NCI-H1092 (cell line): ENCODE measurements around the gene EIF2AK2.
A peak's percentile ranks its signal among the peaks of the same experiment; 100 is the strongest.
"Not testable (repeated sequence)": the region's sequence is repeated elsewhere in the genome, so short reads cannot be mapped to it uniquely, and the experiment has no call there.

Experiments used
- DNase-seq: peaks from one replicate; lab custom pipeline; 2025; lab: John Stamatoyannopoulos, UW

Gene EIF2AK2

DNA sequence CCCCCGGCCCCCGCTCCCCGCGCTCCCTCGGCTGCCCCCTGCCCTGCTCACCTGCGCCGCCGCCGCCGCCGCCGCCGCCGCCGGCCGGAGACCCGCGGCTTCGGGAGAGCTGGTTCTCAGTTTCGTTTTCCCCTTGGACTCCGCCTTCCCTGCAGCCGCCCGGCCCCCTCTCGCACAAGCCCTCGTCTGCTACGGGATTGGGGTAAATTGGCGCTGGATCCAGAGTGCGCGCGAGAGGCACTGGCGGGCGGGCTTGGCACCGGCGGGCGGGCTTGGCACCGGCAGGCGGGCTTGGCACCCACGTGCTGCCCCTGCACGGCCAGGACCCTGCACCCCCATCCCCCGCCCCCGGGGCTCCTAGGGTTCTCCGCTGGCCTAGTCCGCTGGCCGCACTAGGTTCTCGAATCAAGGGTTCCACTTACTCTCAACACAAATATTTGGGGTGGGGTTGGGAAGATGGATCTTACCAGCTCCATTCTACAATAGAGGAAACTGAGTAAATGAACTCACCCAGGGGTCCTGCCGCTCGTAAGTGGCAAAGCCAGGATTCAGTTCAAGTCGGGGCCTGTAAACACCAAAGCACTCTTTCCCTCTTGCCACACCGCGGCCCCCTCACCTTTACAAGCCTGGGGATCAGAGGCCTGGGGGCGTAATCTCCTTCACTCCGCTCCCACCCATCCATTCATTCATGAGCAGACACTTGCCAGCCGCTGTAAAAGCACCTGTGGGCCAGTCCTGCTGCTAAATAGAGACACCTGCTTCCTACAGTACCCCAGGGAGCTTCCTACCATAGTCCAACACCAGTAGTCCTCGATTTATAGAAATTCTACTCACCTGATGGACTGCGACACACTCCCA is at the start of gene EIF2AK2:
EIF2AK2 (minus strand) TSS at position 124 of the 858 bp plus-strand sequence. CDS start 9,174 bp downstream, outside the sequence.
- peak; percentile 77 for DNase-seq

DNA sequence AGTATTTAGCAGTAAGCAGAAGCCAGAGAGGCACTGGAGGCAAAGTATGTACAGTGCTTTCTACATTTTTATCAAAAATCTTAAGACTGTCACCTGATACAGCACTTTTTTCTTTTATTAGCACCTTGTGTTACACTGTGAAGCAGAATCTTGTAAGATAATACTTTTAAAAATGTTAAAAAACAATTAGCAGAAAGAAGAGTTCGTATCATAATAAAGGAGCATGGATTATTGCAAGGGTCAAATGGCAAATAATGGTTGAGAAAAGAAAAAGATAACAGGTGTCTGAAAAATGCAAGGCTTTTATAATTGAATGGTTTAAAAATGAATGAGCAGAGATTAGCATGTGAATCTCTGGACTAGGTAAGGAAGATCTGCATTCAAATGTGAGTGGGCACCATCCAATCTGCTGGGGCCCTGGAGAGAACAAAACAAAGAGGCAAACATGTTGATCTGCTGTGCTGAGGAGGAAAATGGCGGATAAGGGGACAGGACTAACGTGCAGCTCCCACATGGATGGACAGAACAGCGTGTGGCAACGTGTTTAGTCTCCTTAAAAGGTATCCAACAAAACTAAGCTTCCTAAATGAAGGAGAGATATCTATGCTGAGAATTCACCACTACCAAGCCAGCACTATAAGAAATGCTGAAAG is 49.0 kb upstream of the EIF2AK2 start:
- no peak for DNase-seq

DNA sequence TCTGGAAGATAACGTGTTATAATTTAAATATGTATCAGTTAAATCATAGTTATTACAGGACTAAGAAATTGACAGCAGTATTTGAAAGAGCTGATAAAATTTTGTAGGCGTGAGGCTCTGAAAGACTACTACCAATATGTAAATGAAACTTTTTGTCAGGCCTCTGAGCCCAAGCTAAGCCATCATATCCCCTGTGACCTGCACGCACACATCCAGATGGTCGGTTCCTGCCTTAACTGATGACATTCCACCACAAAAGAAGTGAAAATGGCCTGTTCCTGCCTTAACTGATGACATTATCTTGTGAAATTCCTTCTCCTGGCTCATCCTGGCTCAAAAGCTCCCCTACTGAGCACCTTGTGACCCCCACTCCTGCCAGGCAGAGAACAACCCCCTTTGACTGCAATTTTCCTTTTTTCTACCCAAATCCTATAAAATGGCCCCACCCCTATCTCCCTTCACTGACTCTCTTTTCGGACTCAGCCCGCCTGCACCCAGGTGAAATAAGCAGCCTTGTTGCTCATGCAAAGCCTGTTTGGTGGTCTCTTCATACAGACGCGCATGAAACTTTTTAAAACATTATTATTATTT is 48.4 kb upstream of the EIF2AK2 start:
- not testable (repeated sequence) for DNase-seq

DNA sequence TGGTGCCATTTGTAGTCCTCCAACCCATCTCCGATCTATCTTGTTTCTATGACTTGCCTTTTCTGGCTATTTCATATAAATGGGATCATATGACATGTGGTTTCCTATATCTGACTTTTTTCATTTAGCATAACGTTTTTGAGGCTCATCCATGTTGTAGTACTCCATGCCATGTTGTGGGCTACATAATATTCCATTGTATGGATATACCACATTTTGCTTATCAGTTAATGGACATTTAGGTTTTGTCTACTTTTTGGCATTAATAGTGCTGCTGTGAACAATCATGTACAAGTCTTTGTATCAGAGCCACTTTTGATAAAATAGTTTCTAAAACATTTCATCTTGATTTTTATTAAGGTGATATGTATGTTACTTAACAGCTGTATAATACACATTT is 46.9 kb upstream of the EIF2AK2 start:
- DNase-seq: no peak

DNA sequence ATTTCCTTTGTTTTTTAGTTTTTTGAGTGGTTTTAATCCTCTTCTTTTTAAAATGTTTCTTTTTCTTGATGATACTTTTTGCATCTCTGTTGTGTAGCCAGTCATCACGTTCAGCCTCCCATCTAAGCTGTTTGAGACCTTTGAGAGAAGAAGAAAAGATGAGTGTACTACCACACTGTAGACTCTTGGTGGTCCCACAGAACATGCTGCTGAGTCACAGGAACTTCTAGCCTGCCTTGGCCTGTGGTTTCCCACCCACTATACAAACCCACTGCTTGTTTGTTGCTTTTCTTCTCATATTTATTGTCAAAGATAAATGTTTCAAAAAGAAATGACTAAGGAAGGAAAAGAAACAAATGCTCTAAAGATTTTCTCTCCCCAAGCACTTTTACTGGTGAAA is 45.0 kb upstream of the EIF2AK2 start:
- DNase-seq: no peak

DNA sequence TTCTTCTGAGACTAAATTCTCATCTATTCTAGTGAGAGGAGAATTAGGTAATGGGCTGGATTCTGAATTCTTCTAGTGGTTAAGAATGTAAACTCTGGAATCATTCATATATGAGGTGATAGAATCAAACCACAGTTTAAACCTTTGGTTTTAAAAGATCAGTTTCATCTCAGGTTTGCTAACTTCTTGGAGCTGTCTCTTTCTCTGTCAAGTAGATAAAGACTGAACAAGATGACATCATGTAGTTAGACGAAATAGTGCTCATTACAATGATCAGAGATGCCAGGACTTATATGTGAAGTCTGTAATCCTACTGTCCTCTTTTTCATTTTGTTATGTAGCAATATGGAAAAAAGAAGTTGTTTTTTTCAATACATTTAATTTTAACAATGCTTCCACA is 44.4 kb upstream of the EIF2AK2 start:
- DNase-seq: no peak

DNA sequence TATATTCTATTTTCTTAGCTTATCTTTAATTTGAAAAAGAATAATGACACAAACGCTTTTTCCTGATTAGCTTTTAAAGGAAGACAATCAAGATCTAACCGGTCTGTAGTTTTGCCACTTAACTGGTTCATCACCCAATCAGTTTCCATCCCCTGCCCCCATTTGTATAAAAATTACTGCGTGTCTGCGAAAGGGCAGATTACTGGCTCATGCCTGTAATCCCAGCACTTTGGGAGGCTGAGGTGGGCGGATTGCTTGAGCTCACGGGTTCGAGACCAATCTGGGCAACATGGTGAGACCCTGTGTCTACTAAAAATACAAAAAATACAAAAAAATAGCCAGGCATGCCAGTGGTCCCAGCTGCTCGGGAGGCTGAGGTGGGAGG is 41.9 kb upstream of the EIF2AK2 start:
- no peak for DNase-seq

DNA sequence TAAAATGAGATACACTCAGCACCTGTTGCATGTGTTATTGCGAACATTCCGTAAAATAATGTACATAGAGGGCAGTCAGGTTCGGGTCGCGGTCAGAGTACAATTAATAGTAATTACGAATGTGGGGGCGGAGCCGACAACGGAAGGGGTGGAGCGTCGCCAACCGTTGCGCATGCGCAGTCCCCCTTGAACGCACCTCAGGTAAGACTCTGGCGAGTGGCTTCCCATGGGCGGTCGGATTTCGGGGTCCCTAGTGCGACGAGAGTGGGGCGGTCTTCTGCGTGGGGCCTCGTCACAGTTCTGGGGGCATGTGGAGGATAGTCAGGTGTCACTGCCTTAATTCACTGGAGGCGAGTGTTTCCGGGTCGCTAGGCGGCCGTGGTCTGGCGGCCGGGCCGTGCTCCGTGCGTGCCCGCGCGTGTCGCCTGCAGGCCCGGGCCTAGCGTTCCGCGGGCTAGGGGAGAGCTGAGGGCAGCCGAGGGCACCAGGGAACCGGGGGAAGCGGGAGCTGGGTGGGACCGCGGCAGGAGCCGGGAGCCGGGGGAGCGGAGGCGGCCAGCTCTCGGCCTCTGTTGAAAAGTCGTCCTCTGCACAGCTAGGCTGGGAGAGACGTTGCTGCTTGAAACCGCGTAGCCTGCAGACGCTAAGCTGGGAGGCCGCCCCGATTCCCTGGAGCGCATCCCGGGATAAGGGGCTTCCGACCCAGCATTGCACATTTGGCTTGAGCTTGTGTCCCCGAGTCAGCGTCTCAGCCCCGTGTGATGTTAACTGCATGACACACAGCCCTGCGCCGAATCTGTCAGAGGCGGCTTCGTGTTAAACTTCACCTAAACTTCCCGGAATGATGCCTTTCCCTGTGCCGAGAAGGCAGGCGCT is 39.8 kb upstream of the EIF2AK2 start, which contains the start of gene CEBPZOS:
CEBPZOS (plus strand) TSS at position 177 of the 876 bp plus-strand sequence. CDS start 3,209 bp downstream, outside the sequence.
- DNase-seq: peak; percentile 26

DNA sequence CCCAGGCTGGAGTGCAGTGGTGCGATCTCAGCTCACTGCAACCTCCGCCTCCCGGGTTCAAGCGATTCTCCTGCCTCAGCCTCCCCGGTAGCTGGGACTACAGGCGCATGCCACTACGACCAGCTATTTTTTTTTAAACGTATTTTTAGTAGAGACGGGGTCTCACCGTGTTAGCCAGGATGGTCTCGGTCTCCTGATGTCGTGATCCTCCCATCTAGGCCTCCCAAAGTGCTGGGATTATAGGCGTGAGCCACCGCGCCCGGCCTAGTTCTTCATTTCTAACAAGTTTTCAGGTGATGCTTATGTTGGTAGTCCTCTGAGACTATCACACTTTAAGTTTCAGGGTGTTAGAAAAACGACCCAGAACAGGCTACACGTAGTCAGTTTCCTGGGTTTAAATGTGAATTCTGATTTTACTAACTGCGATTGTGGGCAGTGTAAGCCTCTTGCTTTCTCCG is 39.1 kb upstream of the EIF2AK2 start:
- not testable (repeated sequence) for DNase-seq

DNA sequence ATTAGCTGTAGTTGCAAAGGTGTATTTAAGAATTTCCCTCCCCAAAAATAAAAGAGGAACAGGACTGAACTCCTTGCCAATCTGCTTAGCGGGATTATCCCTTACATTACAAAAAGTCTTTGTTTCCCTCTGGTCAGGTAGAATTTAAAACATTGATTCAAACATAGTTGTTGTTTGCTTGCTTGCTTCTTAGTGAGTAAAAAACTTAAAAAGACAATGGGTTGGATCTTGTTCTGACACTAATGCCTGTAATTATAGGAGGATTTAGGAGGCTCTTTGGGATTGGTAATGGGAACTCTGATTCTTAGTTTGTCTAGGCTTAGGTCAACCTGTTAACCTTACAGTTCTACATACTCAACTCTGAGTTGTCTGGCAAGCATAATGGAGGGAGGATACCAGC is 35.8 kb upstream of the EIF2AK2 start:
- no peak for DNase-seq

DNA sequence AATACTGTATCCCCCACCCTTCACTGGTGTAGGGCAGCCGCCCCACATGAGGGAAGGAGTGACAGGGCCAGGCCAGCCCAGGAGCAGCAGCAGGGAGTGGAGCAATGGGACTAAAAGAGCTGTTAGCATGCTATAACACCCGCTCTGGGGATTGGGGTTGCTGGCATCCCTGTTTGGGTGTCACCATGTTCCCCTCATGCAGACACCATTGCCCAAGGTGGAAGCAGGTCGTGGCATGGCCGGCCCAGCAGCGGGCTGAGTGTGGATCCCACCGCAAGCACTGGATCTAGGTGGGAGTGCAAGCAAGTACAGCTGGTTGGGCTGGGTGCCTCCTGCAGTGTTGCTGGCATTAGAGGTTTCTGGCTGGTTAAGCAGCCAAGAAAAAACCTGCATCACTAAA is 35.0 kb upstream of the EIF2AK2 start:
- no peak for DNase-seq

DNA sequence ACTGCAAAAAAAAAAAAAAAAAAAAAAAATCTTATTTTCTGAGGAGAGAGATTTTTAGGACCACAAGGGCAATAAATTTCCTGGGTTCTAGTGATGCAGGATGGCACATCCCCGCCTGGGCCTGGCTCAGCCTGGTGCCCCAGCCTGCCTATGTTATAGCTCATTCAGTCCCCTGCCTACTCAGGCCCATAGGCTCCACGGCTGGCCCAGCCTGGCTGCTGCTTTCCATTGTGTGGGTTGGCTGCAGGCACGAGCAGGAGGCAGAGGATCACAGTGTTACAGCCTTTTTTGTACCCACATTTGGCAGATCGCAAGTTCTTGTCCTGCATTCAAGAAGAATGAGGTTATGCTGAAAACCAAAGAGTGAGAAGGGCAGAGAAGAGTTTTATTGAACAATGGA is 34.5 kb upstream of the EIF2AK2 start:
- DNase-seq: no peak

DNA sequence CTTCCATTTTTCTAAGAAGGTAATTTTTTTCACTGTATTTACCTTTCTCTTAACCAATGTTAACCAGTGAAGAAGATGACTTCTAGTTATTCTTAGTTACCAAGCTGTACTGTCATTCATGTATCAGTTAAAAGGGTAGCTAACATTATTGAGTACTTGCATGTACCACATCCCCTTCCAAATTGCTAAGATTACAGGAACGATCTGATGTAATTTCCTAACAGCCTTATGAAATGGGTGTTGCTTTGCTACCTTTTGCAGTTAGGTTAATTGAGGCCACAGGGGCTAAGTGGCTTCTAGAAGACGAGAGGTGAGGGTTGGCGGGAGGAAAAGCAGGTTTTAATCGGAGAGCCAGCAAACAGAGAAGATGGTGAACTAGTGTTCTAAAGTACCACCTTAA is 33.5 kb upstream of the EIF2AK2 start:
- DNase-seq: no peak

DNA sequence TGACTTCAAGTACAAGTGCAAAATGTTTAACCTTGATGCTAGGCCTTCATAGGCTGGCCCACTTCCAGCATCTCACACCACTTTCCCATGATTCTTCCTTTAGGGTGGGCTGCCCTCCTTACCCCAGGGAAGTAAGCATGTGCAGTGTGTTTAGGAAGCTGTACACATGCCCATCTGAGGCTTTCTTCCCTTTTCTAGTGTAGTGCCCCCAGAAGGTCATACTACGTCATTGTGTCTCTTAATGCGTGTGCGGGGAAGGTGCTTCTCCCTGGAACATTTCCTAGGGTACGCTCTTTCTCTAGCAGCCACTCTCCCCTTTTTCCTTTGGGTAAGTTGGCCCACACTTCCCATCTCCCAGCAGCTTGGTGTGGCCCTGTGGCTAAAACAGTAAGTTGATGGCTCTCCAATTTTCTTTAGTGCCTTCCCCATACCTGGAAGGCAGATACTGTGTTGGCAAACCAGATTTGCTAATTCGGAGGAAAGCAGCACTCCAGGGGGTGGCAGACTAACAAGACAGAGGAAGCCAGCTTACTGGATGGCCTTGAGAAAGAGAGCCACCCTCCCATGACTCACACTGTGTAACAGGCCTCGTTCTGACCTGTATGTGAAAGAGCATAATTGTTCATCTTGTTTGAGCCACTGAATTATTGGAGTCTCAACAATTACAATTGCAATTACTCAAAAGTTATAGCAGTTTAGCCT is 32.8 kb upstream of the EIF2AK2 start:
- no peak for DNase-seq

DNA sequence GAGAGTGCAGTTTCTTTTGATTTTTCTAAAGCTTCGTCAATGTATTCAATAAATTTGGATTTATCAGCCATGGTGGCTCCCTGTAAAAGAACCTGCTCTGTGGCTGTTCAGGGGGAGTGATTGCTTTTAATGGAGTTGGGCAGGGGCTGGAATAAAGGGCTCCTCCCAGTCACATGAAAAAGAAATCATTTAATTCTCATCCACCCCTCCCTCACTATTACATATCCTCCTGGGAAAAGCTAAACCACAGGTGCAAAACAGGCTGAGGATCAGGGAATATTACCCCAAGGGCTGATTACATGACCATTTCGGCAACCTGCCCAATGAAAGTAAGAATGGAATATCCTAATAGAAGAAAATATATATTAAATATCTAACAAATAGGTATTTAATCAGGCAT is 31.8 kb upstream of the EIF2AK2 start, which contains the start of gene SULT6B1:
SULT6B1 (minus strand) TSS at position 101 of the 400 bp plus-strand sequence; CDS start at position 71, 30 bp downstream.
- no peak for DNase-seq

DNA sequence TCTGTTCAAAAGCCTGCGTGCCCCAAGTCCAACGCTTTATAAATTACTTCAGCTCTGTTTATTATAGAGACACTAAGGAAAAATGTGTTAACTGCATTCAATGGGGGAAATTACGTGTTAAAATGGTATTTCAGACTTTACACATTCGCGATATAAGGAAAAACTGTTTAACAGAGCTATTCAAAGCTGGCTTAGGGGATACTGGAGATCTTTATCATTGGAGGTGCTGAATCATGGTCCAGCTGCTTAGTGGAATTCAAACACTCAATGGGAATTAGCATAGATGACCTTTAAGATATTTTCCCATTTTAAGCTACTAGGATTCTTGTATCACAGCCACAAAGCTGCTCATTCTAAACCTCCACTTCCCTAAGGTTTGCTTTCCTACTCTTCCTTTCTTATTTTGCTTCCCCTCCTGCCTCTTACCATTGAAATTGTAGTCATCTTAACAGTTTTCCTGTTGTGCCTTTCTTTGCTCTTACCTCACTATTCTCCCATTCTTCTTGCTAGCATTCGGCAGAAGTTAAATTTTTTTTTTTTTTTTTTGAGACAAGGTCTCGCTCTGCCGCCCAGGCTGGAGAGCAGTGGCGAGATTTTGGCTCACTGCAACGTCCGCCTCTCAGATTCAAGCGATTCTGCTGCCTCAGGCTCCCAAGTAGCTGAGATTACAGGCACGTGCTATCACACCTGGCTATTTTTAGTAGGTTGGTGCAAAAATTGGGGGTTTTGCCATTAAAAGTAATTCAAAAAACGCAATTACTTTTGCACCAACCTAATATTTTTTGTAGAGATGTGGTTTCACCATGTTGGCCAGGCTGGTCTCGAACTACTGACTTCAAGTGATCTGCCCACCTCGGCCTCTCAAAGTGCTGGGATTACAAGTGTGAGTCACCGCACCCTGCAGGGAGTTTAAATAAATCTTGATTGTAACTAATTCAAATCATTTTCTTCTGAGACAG is 25.2 kb upstream of the EIF2AK2 start:
- DNase-seq: no peak

DNA sequence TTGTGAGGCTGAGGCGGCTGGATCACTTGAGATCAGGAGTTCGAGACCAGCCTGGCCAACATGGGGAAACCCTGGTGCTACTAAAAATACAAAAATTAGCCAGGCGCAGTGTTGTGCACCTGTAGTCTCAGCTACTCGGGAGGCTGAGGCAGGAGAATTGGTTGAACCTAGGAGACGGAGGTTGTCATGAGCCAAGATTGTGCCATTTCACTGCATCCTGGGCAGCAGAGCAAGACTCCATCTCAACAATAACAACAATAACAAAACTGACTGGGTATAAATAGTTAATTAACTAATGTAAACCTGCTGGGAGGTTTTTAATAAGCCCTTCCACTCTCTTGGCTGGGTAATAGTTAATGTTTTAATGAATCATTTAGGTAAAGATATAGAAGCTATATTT is 23.9 kb upstream of the EIF2AK2 start:
- no peak for DNase-seq

DNA sequence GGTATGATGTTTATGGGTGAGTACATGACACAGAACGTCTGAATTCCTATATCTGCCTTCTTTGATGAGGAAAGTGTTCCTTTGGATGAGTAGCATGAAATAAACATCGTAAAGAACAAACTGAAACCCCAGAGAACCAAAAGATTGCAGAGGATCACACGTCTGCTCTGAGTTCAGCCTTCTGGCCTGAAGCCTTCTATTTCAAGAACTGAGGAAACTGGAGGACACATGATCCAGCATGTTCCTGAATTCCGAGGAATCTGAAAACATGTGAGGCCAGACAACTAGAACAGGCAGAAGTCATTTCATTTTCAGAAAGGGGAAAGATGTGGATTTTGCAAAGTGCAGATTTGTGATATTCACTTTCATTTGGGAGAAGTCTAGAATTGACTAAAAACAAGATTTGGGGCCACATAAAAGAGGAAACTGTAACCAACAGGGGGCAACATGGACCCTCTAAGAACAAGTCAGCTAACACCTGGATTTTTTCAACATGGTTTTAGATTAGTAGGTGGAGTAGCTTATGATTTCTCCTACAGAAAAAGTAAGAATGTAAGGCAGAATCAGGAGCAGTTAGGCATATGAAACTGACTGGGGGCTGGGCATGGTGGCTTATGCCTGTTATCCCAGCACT is 23.3 kb upstream of the EIF2AK2 start:
- no peak for DNase-seq

DNA sequence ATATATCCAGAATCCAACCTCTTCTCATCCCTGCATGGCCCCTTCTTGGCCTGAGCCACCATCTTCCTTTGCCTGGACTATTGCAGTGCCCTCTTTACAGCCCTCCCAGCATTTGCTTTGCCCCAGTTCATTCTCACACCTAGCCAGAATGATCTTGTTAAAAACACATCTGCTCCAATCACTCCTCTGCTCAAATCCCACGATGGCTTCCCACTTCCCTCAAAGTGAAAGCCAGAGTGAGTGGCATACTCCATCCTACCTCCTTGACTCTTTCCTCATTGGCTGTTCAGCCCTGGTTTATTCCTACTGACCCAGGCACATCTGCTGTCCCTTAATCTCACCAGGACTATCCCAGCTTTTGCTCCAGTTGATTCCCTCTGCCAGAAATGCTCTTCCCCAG is 17.0 kb upstream of the EIF2AK2 start:
- DNase-seq: no peak

DNA sequence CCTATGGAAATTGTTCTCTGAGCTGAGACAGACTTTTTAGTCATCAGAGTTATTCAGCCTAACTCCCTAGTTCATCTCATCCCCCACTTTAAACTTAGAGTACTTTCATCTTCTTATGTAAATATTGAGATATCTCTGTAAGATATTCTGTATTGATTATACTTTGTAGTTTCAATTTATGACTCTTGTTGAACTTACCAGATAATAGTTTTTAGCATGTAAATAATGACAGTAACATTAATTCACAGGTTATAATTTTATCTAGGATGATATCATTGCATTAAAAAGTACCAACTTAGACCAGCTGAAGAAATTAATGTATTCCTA is 14.8 kb upstream of the EIF2AK2 start:
- no peak for DNase-seq
